SW 1271 (cell line): ENCODE data around the gene BPIFA3.
A peak's percentile ranks its signal among the peaks of the same experiment; 100 is the strongest.
"Not testable (repeated sequence)": the region's sequence is repeated elsewhere in the genome, so short reads cannot be mapped to it uniquely, and the experiment has no call there.

Experiments
- DNase-seq, 2 experiments: peaks; one replicate each; lab custom pipeline; 2025; lab: John Stamatoyannopoulos, UW

The BPIFA3 gene

DNA sequence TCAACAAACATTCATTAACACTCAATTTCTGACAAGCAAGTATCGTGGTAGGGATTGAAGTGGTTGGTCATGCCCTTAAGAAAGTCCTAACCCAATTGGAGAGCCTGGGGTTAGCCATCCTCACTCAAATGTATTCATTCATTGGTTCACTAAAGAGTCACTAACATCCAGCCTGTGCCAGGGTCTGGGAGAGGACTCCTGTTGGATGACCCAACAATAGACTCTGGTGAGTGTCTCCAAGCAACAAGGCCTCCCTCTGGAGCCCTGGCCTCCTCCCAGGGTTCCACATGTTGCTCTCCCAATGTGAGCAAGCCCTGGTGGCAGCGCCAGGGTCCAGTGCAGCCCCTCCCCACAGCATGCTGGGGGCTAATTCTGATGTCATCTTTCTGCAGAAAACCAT, at the start of gene BPIFA3:
BPIFA3 (plus strand) TSS at position 301 of the 400 bp plus-strand sequence. CDS start 185 bp downstream, outside the sequence.
- no peak for DNase-seq

GRCh38 chr20:33167859-33168258, 49.3 kb upstream of the BPIFA3 start, which contains the start of gene BPIFA2:
Gene BPIFA2 (plus strand): TSS chr20:33168159. CDS start chr20:33169146, 987 bp downstream.
- DNase-seq: no peak

DNA sequence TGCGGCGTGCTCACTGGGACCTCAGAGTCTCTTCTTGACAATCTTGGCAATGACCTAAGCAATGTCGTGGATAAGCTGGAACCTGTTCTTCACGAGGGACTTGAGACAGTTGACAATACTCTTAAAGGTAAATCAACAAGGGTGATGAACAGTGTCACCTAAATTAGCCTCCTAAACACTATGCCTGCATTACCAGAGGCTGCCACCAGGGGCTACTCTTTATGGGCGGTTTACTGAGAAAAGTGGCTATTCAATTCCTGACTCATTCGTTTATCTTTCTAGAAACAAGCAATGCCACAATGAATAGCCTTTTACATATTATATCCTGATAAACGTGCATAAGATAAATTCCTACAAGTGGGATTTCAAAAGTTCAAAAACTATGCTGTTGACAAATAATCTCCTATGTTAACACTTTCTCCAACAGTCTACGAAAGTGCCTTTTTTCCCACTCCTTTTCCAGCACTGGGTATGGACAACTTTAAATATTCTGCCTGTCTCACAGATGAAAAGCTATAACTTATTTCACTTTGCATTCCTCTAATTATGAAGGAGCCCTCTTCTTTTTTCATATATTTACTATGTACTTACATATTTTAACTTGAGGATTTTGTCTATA, 47.9 kb upstream of the BPIFA3 start:
- DNase-seq: no peak

DNA sequence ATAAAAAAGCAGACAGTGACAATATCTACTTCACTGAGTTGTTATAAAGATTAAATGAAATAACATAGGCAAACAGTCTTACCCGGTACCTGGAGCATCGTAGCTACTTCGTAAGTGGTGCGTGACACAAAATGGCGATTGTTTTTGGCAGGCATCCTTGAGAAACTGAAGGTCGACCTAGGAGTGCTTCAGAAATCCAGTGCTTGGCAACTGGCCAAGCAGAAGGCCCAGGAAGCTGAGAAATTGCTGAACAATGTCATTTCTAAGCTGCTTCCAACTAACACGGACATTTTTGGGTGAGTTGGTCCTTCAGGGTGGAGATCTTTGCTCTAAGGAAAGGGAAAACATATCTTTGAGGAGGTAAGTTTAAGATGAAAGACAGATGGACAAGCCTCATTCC, 44.4 kb upstream of the BPIFA3 start:
- DNase-seq: no peak

GRCh38 chr20:33175123-33175522, 42.0 kb upstream of the BPIFA3 start:
- no peak for DNase-seq

DNA sequence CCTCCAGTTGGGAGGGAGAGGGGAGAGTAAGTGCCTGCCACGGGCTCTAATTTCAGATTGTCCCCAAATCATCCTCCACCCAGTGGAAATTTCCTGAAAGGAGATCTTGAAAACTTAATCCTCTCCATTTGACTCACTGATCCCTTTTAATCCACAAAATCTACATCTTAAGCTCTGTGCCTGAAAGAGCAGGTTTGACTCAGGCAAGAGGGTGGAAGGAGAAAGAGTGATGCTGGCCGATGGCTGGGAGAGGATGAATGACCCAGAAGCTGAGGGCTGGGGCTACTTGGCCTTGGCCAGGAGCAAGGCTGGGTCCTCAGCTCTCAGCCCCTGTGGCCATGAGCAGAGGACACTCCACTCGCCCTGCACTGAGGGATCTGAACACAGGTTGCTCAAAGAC, 41.1 kb upstream of the BPIFA3 start:
- no peak for DNase-seq

- no peak for DNase-seq
These were observed 39.3 kb upstream of the BPIFA3 start for GRCh38 chr20:33177866-33178265.

GRCh38 chr20:33178726-33179125, 38.4 kb upstream of the BPIFA3 start:
- no peak for DNase-seq

GRCh38 chr20:33180169-33180568, 37.0 kb upstream of the BPIFA3 start:
- no peak for DNase-seq

DNA sequence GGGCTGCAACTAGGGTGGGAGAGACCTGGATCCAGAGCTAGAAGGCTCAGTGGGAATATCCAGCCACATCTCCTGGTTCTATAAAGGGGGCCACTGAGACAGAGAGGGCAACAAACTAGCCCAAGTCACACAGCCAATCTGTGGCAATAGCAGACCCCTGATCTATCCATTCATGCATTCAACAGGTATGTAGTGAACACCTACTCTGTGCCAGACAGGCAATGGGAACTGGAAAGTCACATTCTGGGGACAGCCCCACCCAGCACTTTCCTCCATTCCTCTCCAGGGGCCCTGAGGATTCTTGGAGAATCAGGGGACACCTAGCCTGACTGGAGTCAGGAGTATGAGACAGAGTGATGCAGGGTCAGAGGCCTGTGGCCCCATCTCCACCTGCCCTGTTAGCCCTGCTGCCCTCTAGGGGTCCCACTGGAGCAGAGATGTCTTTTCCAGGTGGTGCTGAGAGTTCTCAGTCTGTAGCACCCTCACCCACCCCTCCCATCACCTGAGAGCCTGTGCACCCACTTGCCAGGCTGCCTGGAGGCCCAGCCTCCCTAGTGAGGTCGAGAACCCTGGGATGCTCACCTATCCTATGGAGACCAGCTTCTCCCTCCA, 35.6 kb upstream of the BPIFA3 start:
- DNase-seq: no peak

DNA sequence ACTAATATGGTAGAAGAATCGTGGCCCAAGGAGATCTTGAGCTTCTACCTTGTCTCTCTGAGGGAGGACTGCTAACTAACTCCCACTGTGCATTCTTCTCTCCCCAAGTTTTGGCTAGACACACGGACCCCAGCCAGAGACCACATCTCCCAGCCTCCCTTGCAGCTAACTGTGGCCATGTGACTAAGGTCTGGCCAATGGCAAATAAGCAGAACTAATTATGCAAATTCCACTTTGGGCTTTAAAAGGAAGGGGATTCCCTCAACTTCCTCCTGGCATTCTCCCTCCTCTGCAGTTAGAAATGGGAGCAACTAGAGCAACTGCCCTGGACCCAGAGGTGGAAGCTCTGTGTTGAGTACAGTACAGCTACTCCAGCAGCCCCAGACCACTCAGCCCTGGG, 33.8 kb upstream of the BPIFA3 start:
- DNase-seq: no peak

- DNase-seq: not testable (repeated sequence)
These were observed 32.0 kb upstream of the BPIFA3 start for GRCh38 chr20:33185031-33185590.

DNA sequence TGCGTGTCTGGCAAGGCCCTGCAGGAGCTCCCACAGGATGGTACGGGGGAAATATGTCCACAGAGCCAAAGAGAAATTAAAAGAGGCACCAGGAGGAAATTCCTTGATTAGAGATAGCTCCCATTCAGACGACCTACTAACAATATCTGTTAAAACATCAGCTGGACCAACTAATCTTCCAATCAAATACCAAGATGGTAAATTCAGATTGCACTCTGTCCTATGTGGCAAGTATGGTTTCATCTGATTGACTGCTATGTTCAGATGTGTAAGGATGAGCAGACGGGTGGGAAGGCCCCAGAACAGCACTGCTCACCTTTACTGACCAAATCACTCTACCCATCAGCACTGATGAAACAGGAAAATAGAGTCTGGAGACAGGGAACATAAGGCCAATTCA, 29.7 kb upstream of the BPIFA3 start:
- no peak for DNase-seq

DNA sequence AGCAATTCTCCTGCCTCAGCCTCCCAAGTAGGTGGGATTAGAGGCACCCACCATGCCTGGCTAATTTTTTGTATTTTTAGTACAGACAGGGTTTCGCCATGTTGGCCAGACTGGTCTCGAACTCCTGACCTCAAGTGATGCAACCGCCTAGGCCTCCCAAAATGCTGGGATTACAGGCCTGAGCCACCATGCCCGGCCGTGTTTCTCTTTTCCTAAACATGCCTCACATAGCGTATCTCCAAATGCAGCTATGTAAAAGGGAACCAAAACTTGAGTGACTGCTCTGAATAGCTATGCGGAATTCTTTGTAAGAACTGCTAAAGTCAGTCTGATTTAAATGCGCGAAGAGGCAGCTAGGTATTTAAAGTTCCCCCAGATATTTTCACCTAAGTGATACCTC, 28.7 kb upstream of the BPIFA3 start:
- no peak for DNase-seq

- DNase-seq: no peak
These were observed 25.7 kb upstream of the BPIFA3 start for GRCh38 chr20:33191484-33191883.

DNA sequence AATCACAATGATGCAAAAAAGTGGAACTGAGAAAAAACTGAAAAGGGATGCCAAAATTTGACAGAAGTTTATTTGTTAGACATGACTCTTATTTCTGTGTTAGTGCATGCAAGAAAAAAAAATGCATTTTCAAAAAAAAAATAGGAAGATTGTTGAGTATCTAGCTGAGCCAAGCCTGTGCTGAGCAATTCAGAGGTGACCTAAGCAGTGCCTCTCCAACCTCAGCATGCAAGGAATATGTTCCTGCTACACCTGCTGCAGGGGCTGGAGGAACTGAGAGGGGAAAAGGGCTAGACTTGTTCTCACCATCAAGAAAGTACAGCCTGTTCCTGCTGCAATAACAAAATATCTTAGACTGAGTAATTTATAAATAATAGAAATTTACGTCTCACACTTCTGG, 25.2 kb upstream of the BPIFA3 start:
- DNase-seq: no peak

GRCh38 chr20:33192912-33193501, 24.1 kb upstream of the BPIFA3 start:
- no peak for DNase-seq

DNA sequence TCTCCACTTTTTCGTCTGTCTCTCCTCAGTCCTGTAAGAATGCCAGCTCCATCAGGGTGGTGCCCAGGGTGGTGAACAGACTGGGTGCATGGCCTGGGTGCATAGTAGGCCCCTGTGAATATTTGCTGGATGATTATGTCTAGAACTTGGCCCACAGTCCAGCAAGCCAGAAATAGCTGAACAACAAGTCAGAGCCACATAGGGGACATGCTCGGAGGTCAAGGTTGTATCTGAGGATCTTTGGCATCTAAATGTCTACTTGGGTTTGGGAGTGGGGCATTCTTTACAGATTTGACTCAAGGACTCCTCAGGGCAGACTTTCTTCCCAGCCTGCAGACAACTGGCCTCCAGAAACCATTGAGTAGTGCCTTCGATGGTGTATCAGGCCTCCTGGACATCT, 18.1 kb upstream of the BPIFA3 start:
- DNase-seq: no peak

DNA sequence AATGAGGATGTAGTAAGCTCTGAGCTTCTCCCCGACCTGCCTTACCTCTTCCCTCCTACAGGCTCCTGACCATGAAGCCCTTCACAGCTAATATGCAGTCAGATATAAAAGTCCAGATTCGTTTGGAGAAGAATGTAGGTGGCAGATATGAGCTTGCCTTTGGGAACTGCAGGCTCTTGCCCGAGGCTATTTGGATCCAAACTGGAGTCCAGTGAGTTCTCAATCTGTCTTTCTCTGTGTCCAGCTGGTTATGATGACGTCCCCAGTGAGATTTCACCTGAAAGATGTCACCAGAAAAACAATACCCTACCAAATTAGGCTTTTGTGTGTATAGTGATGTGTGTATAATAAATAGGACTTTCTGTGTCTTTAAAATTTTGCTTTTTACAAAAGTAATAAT, 14.7 kb upstream of the BPIFA3 start:
- DNase-seq: no peak

- DNase-seq: no peak
These were observed 13.7 kb upstream of the BPIFA3 start for GRCh38 chr20:33203444-33203843.

- DNase-seq: peak in 1 of 2 experiments; percentile 45
These were observed 7.4 kb upstream of the BPIFA3 start for GRCh38 chr20:33209789-33210188.

DNA sequence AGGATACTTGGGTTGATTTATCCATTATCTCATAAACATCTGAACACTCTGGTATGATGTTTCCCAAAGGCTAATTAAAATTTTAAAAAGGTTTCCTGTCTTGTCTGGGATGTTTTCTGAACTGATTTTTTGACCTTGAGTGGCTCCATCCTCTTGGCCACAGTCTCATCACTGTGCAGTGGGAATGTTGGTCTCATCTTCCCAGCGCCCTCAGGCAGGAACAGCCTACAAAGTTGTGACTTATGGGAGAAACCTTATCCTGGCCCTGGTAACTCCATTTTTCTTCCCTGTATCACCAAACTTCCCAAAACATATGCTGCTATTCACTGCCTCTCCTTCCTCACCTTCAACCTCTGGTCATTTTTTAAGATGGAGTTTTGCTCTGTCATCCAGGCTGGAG, 6.8 kb upstream of the BPIFA3 start:
- DNase-seq: no peak

GRCh38 chr20:33211817-33212424, 5.2 kb upstream of the BPIFA3 start:
- DNase-seq: peak; percentile 79 to 87
